ENCODE data around the gene AP4S1.

Gene AP4S1

GRCh38 chr14:31139301-31139847 is 113.9 kb downstream of the AP4S1 start:
- CTCF ChIA-PET: interaction anchor here (1.2 to 1.3 kb wide), 2 partner anchors 10 to 25 kb away, joined by 3 to 4 read pairs; no protein-coding TSS in a partner anchor
- H3K27ac ChIP-seq (ENCODE audit: insufficient read depth in 1 of 2, low read depth in 1 of 2, low read length in 2 of 2, poor library complexity in 1 of 2, severe bottlenecking in 2 of 2): no peak overlapping the region
- H3K9me3 ChIP-seq (ENCODE audit: control extremely low read depth in 1 of 5, control insufficient read depth in 4 of 5, insufficient read depth in 2 of 5, low read depth in 1 of 5, low read length in 4 of 5): no peaks in the 10 kb centered on the region
- H3K4me3 ChIP-seq (ENCODE audit: control insufficient read depth in 1 of 7, extremely low read depth in 1 of 7, insufficient read depth in 4 of 7, low read depth in 2 of 7, low read length in 6 of 7): no peak overlapping the region
- DNase-seq: no peak
- POLR2A ChIA-PET: no interaction called here
- H3K27me3 ChIP-seq (replicated peaks in 2 of 5; ENCODE audit: control insufficient read depth in 4 of 5, insufficient read depth in 5 of 5, low read length in 4 of 5): no peaks in the 10 kb centered on the region
- 100% methylated on average over 1 of the region's 4 CpGs for WGBS (ENCODE audit: insufficient coverage)
- H3K4me1 ChIP-seq (ENCODE audit: control extremely low read depth in 1 of 4, control insufficient read depth in 4 of 4, insufficient read depth in 4 of 4, low read length in 3 of 4): no peaks in the 10 kb centered on the region
- H3K36me3 ChIP-seq (ENCODE audit: control insufficient read depth in 4 of 4, insufficient read depth in 4 of 4, low read length in 3 of 4): peaks cover 28 to 79% (median 50%) of the 10 kb centered on the region in 4 experiments

- Histone ChIP-seq H3K27ac (ENCODE audit: insufficient read depth in 1 of 2, low read depth in 1 of 2, low read length in 2 of 2, poor library complexity in 1 of 2, severe bottlenecking in 2 of 2) (no peak overlapping the region), H3K4me3 (ENCODE audit: control insufficient read depth in 1 of 7, extremely low read depth in 1 of 7, insufficient read depth in 4 of 7, low read depth in 2 of 7, low read length in 6 of 7) (no peak overlapping the region), H3K36me3 (ENCODE audit: control insufficient read depth in 4 of 4, insufficient read depth in 4 of 4, low read length in 3 of 4) (peaks cover 34 to 85% (median 50%) of the 10 kb centered on the region in 4 experiments), H3K9me3 (ENCODE audit: control extremely low read depth in 1 of 5, control insufficient read depth in 4 of 5, insufficient read depth in 2 of 5, low read depth in 1 of 5, low read length in 4 of 5) (no peaks in the 10 kb centered on the region), H3K4me1 (ENCODE audit: control extremely low read depth in 1 of 4, control insufficient read depth in 4 of 4, insufficient read depth in 4 of 4, low read length in 3 of 4) (no peaks in the 10 kb centered on the region), H3K27me3 (replicated peaks in 2 of 5; ENCODE audit: control insufficient read depth in 4 of 5, insufficient read depth in 5 of 5, low read length in 4 of 5) (no peaks in the 10 kb centered on the region)
- DNase-seq: no peak
- ChIA-PET POLR2A (no interaction called here), CTCF (no interaction called here)
- 100% methylated on average over 6 of the region's 11 CpGs for WGBS (ENCODE audit: insufficient coverage)
Measured at GRCh38 chr14:31142455-31143087, 117.1 kb downstream of the AP4S1 start.
